Activated CD8-positive, alpha-beta memory T cell treated with anti-CD3 and anti-CD28 coated beads, Interleukin-2, amount 50 U/mL, for 1 hour (primary cell): ENCODE data around the gene NAV3.

Experiments
- DNase-seq: peaks from one replicate; pipeline ENCODE4 v3.0.0-alpha.2; 2020; ENCODE audit errors: extremely low read depth

Gene NAV3

DNA sequence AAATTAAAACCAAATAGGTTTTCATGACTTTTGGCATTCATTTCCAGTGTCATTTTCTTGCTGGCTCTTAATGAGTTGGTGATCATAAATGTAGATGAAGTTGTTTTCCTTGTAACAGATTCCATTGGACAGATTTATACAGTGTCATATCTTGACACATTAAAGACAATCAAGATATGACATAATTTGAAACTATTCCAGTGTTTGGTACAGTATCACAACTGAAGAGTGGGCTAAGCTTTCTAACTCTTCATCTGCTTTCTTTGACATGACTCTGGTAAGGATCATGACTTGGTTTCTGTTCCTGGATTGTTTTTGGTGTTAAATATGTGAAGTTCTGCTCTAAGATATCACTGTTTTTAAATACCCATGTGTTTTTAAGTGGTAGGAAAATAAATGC, 289.6 kb downstream of the NAV3 start:
- no peak for DNase-seq

DNA sequence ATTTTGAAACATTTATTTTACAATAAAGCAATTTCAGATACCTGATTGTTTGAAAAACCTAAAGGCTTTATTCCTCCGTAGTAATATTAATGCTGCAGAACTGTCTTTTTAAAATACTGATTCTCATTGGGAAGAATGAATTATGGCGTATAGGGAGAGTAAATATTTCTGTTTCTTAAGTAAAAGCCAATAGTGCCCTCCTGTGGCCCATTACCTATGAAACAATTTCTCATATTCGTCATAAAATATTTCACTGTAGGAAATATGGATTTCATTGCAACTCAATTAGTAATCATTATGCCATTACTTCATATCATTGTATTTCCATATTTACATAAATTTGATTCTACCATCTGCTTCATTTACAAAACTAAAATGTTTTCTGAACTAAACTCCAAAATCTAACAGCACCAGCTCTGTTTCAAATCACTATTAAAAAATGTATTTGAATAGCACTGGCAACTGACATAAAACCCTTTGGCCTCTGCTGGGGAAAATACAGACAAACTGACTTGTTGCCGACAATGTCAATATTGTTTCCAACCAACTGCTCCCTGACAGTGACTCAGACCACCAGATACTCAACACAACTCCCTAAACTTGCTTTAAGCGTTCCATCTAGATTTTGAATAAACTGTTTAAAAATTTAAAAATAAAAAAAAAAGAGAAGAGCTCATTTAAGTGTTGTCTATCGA, 290.3 kb downstream of the NAV3 start:
- no peak for DNase-seq

DNA sequence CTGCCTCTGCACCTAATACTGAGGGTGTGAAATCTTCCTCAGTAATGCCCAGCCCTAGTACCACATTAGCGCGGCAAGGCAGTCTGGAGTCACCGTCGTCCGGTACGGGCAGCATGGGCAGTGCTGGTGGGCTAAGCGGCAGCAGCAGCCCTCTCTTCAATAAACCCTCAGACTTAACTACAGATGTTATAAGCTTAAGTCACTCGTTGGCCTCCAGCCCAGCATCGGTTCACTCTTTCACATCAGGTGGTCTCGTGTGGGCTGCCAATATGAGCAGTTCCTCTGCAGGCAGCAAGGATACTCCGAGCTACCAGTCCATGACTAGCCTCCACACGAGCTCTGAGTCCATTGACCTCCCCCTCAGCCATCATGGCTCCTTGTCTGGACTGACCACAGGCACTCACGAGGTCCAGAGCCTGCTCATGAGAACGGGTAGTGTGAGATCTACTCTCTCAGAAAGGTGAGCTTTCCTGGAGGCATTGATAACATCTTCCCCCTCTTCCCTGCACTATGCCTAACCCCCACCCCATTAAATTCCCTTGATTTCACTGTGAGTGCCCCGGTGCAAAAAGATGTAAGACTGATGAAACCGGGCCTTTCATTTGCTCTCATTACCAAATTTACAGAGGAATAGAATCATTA, 291.4 kb downstream of the NAV3 start:
- DNase-seq, result no peak

DNA sequence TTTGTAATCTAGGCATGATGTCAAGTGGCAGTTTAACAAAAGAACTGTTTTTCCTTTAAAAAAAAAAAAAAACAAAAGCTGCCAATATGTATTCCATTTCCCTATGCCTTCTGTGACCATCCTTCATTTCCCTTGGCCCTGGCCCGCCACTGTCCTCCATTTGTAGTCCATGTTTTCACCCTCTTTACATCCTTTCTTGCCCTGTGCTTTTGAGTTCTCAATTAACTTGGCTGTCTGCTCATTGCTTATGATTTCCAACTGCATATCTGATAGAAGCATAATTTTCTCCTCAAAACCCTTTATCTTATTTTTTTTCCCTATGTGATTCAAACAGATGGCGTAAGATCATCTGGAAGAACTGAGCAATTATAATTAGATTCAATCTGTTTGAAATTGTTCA, 297.5 kb downstream of the NAV3 start:
- no peak for DNase-seq

DNA sequence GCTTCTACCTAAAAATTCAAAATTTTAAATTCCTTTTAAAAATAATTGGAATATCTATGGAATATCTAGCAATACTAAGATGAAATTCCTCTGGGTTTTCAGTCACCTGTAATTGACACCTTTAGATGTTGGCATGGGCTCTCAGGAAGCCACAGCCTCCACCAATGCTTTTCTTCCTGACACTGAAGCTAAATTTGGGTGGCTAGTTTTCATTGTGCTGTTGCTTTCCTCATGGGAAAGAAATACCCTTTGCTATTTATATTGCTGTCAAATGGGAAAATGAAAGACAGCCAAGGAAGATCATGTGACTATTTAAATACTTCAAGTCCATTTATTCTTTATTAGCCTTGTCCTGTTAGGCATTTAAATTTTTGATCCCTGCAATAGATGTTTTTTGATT, 313.0 kb downstream of the NAV3 start:
- no peak for DNase-seq

DNA sequence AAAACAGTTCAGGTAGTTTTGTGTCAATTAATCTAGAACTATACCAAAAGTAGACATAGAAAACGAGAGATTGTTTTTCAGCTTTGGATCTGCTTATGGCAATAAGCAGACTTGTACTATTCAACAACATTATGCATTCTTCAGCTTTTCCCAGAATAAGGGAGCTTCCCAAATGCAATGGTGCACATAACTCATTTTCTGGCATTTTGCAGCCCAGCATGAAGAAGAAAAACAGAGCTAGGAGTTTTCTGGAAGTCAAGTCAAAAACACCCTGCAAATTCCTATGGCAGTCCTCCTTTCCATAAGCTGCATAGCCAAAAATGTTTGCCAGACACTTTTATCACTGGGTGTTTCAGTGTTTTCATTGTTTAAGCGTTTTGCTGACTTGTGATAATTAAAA, 314.7 kb downstream of the NAV3 start:
- no peak for DNase-seq

DNA sequence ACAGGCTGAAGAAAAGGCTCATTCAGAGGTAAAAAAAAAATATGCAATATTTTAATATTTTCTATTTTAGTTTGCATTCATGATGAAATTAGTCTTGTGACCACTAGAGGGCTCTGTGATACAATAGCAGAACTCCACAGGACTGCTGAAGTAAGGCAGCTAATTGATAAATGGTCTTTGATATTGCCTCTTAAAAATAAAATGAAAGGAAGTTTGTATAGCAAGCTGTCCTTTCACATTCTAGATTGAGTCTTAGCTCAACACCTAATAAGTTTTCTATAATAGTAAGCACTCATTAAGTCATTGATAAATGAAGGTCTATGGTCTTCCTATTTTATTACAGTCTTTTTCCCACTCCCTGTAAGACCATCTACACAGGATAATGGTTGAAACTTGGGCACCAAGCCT, 315.7 kb downstream of the NAV3 start:
- DNase-seq, result no peak

DNA sequence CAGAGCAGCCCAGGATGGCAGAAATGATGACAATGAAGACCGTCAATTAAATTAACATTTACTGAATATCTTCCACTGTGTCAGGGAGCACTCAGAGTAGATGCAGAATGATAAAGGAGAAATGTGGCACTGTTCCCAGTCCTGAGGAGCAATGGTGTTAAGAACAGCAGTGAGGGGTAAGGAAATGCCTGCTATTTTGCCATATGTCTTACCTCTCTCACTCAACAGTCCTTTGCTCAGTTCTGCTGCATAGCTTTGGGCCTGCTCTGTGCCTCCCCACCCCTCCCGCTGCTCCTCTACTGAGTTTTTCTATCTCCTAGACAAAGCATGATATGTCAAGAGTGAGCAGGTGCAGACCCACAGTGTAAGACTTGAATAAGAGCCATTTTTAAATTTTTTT, 318.8 kb downstream of the NAV3 start:
- no peak for DNase-seq

DNA sequence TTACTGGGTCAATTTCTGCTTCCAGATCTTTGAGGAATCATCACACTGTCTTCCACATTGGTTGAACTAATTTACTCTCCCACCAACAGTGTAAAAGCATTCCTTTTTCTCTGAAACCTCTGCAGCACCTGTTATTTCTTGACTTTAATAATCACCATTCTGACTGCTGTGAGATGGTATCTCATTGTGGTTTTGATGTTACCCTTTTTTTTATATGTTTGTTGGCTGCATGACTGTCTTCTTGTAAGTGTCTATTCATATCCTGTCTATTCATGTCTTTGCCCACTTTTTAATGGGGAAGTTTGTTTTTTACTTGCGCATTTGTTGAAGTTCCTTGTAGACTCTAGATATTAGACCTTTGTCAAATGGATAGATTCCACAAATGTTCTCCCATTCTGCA, 324.9 kb downstream of the NAV3 start:
- DNase-seq, result no peak

DNA sequence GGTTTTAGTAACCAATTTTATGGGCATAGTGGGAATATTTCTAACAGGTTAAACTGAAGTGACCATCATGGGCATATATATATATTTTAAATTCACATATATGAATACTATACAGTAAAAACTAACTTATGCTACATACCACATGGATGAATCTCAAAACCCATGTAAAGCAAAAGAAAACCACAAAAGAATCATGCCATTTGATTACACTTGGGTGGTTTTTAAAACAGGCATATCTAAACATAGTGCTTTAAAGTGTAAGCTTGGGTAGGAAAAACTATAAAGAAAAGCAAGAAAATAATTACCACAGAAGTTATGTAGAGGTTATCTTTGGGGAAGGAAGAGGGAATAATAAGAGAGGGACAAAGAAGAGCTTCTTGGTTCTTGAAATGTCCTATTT, 326.1 kb downstream of the NAV3 start:
- no peak for DNase-seq

DNA sequence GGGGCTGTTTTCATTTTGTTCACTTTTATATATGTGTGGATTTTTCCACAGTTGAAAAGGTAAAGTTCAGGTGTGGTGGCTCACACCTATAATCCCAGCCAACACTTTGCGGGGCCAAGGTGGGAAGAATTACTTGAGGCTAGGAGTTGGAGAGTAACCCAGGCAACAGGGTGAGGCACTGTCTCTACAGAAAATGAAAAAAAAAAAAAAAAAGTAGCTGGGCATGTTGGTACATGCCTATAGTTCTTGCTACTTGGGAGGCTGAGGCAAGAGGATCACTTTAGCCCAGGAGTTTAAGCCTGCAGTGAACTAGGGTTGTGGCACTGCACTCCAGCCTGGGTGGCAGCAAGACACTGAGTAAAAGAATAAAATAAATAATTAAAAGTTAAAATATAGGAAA, 326.5 kb downstream of the NAV3 start:
- DNase-seq, result no peak

DNA sequence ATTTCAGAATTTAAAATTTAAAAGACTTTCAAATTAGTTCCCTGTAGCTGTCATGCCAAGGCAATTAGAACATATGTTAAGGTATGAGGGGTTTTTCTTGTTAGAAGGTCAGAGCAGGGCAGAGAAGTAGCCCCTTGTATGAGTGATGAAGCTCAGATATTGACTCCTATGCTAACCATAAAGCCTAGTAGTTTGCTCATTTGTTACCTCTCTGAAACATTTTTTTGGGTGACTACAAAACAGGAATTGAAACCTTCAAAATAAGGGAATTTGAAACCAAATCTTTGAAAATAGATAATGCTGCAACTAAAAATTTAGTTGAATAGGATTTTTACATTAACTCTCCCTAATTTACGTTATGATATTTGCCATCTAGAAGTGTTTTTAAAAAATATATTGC, 333.5 kb downstream of the NAV3 start:
- DNase-seq, result no peak

DNA sequence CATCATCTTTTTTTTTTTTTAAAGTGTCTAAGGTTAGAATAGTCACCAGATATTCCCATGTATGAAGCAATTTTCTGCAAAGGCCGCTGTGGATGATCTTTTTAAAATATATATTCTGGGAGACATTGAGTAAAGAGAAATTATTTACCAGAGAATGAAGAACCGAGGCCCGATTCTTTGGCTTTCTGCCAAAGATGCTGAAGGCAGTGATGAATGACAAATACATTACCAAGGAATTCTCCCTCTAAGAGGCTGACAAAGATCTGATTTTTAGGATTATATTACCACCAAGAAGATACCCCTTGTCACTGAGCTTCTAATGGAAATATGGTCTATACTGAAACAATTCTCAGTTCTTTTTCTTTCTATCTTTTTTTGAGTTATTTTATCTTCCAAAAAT, 336.8 kb downstream of the NAV3 start:
- DNase-seq, result no peak

DNA sequence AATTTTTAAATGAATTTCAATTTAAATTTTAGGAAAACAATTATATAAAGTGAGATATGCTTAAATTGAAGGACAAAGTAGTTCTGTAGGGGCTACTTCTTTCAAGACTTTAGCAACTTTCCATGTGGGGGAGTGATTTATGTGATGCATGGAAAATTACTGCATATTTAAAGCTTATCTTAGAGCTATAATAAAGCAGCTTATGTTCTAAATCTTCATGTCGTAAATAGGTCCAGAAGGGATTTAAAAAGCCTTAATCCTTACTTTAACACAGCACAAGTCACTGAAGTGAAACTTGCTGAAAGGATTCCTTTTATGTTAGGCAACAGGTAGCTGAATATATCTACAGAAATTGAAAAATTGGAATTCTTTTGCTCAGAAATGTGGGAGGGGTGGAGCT, 340.4 kb downstream of the NAV3 start:
- no peak for DNase-seq

DNA sequence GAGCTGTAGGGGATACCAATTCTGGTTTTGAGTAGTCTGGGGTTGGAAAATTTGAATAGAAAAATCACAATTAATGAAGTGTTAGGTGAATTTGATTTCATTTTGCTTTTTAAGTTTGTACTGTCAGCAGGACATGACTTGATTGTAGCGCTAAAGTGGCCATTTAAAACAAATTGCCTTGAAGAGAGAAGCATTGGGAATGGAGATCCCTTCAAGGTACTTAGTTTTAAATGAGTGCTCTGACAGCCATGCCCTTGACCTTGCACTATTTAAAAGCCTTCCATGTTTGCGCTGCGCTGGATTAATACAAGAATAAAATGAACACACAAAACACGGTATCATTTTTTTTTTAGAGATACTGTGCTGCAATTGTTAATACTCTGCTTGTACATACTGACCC, 345.9 kb downstream of the NAV3 start:
- no peak for DNase-seq

DNA sequence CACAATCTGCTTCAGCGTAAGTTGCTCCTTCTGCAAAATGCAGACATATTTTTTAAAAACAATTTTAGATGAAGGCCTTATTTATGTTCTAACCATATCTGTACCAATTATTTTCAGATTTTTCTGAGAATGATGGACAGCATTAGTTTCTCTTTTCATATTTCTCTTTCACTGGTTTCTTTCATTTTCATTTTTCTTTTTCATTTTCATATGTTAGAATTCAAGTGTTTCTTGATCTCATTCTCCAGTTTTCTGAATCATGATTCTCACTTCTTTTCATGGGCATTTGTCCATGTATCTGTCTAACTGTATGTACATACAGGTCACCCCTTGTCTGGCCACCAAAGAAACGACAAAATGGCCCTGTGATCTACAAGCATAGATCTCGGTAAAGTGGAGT, 346.6 kb downstream of the NAV3 start:
- DNase-seq, result no peak

DNA sequence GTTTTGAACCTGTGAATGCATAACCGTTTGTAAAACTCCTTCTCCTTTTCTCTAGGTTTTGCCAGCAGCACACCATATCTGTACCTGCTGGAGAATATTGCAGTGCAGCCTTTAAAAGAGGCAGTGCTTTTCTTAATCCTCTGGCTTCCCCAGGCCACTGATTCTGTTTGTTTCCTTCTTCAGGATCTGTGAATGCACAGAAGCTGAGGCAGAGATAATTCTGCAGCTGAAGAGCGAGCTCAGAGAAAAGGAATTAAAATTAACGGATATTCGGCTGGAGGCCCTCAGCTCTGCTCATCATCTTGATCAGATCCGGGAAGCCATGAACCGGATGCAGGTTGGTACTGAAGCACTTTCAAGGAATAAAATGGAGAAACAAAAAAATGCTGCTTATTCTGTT, 348.7 kb downstream of the NAV3 start:
- DNase-seq, result no peak

DNA sequence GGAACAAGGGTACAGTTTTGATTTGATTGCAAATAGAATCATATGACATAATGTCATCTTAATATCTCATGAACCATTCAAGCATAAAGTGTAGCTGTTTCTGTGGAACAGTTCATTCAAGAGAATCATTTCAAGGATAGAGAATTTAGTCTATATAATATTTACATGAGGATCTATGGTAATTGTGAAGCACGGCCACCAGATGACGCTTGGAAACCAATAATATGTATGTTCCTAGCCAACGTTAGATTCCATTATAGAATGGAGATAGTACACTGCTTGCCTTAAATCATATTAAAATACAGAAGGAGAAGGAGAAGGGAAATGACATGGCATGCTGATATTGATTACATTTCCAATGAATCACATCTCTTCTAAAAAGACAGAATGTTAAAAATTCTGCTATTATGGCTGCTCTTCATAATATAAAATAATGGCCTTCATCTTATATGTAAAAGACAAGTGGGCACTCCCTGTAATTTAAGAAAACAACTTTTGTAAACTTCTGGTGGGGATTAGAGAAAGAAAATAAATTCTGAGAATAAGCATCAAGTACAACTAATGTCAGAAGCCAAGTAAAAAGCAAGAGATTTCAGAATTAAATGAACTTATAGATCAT, 351.0 kb downstream of the NAV3 start:
- no peak for DNase-seq

DNA sequence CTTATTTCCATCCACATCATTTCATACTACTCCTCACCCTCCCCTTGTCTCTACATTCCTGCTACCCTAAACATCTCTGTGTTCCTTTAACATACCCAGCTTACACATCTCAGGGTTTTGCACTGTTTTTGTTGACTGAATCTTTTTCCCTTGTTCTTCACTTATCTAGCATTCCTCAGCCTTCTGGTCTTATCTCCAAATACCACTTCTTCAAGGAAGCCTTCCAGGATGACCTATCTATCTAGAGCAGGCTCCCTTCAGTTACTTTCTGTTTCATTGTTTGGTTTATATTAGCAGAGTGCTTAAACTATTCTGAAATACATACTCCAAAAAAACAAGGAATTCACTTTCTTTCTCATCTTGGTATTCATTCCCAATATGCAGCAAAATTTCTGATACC, 353.1 kb downstream of the NAV3 start:
- DNase-seq, result no peak

DNA sequence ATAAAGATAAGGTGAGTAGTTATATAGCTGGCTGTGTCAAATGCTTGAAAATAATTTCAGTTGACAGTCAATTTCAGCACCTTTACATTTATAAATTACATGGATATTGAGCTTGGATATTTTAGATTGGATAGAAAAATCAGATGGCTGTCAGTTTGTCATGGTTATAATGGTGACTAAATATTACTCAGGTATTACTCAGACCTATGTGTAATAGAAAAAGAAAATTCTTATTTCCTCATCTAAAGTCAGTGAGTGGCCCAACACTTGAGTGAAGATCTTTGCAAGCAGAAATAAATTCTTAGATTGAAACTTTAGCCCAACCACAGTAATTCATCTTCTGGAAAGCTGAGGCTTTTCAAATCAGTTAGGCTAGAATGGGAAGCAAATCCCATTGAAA, 354.4 kb downstream of the NAV3 start:
- no peak for DNase-seq

DNA sequence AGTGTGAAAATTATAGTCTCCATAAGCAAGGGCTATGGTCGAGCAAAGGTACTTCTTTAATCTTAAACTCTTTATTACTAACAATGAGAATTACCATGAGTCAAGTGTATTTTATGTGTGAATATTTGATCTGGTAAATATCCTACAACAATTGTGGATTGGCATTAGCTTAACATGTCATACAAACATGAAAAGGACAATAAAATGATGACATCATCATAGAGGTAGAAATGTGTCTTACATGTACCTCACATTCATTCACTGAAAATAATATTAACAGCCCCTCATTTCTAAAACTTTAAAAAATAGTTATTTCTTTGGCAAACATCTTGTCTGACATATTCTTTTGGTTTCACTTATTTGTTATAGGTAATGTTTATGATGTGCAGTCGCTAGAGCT, 355.0 kb downstream of the NAV3 start:
- DNase-seq, result no peak

DNA sequence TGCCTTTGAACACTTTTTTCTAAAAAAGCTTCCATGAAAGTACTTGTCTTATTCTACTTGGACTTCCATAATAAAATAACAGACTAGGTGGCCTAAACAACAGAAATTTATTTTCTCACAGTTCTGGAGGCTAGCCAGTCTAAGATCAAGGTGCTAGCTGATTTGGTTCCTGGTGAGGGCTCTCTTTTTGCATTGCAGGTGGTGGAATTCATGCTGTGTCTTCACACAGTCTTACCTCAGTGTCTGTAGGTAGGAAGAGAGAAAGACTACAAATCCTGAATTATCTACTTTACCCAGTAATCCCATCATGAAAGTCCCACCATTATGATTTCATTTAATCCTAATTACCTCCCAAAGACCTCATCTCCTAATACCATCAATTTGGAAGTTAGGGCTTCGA, 356.0 kb downstream of the NAV3 start:
- no peak for DNase-seq

DNA sequence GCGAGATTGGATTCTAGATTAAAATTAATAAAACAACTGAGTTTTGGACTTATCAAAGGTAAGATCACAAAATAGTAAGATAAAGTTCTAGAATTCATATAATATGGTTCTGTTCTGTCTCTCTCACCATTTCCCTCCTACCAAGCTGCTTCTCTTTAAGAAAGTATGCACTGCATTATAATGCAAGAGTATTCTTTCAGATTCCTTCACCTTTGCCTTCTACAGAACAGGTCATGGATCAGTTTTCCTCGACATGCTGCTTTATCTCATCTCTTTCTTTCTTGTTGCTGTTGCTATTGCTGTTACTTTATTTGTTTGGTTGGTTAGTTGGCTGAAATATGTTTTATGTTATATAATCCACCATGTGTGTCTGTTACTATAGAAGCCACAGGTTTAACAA, 357.0 kb downstream of the NAV3 start:
- no peak for DNase-seq

DNA sequence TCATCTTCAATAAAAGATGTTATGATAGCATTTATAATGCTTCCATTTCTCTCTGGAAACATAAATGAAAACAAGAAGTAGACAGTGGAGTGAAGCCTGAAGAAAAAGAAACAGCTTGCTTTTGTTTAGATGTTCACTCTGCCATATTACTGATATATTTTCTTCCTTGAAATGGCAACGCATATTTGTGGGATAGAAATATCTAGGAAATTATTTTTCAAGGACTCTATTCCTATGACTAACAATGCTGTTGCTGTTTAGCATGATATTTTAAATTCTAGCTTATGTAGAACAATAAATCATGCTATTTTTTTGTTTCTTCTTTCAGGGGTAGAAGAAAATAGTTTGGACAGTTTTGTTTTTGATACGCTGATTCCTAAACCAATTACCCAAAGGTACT, 359.0 kb downstream of the NAV3 start:
- no peak for DNase-seq
